Measurements from ENCODE around the gene CENPS. TPM values are rescaled to one million over a fixed set of nuclear protein-coding genes. Genes with fewer than 3 reads are reported as not detected.
A peak's percentile ranks its signal among the peaks of the same experiment; 100 is the strongest.

CENPS gene
- total and polyA plus RNA-seq, 2 of the 13 experiments (the other 11 are each of a cell fraction or from before 2014, with no cell fraction given): 3.3 to 22.0 TPM

DNA sequence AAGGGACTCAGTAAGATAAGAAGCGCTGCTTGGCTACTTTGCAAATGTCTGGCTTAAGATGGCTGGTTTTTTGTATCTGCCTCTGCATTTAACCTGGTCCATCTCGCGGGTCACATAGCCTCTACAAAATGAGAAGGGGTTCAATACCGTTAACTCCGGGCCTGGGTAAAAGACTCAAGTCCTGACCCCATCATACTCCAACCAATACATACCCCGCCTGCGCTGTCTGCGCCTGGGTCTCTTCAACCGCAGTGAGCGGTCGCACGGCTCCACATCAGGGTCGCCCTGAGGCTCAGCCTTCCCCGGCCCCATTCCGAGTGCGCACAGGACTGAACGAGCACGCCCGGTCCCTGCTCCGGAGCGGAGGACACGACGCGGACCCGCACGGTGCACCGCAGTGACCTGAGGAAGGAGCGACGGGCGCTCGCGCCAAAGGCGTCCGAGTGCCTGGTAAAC, 31.9 kb upstream of the CENPS start (continued):
- TF ChIP-seq, protein P1, sequence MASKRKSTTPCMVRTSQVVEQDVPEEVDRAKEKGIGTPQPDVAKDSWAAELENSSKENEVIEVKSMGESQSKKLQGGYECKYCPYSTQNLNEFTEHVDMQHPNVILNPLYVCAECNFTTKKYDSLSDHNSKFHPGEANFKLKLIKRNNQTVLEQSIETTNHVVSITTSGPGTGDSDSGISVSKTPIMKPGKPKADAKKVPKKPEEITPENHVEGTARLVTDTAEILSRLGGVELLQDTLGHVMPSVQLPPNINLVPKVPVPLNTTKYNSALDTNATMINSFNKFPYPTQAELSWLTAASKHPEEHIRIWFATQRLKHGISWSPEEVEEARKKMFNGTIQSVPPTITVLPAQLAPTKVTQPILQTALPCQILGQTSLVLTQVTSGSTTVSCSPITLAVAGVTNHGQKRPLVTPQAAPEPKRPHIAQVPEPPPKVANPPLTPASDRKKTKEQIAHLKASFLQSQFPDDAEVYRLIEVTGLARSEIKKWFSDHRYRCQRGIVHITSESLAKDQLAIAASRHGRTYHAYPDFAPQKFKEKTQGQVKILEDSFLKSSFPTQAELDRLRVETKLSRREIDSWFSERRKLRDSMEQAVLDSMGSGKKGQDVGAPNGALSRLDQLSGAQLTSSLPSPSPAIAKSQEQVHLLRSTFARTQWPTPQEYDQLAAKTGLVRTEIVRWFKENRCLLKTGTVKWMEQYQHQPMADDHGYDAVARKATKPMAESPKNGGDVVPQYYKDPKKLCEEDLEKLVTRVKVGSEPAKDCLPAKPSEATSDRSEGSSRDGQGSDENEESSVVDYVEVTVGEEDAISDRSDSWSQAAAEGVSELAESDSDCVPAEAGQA (IDR thresholded peaks at IDR 0.05; ENCODE audit: low read depth): no peak
- TF ChIP-seq, protein P1 (CRISPR knock-in tag; IDR thresholded peaks at IDR 0.05; ENCODE audit: borderline replicate concordance): no peak
- no peak for TF ChIP-seq U2AF2 (IDR thresholded peaks at IDR 0.05; ENCODE audit: low read depth, low read length)
- TF ChIP-seq NR1H2 (CRISPR knock-in tag; IDR thresholded peaks at IDR 0.05; ENCODE audit: borderline replicate concordance, low read depth): peak; percentile 66; the same call in 1 of the 2 replicates
- TF ChIP-seq, protein P2, sequence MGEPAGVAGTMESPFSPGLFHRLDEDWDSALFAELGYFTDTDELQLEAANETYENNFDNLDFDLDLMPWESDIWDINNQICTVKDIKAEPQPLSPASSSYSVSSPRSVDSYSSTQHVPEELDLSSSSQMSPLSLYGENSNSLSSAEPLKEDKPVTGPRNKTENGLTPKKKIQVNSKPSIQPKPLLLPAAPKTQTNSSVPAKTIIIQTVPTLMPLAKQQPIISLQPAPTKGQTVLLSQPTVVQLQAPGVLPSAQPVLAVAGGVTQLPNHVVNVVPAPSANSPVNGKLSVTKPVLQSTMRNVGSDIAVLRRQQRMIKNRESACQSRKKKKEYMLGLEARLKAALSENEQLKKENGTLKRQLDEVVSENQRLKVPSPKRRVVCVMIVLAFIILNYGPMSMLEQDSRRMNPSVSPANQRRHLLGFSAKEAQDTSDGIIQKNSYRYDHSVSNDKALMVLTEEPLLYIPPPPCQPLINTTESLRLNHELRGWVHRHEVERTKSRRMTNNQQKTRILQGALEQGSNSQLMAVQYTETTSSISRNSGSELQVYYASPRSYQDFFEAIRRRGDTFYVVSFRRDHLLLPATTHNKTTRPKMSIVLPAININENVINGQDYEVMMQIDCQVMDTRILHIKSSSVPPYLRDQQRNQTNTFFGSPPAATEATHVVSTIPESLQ (CRISPR knock-in tag; conservative IDR thresholded peaks at IDR 0.05): no peak
- TF ChIP-seq ZBTB7A (CRISPR knock-in tag; IDR thresholded peaks at IDR 0.05): peak; percentile 49; the same call in 1 of the 2 replicates
- peak; percentile 86 for TF ChIP-seq ZNF274 (CRISPR knock-in tag; IDR thresholded peaks at IDR 0.05)
- TF ChIP-seq ZNF44 (CRISPR knock-in tag; IDR thresholded peaks at IDR 0.05): 0 out of 2 replicates have a peak, but pooled peaks have one; percentile 5
- TF ChIP-seq, protein P3, sequence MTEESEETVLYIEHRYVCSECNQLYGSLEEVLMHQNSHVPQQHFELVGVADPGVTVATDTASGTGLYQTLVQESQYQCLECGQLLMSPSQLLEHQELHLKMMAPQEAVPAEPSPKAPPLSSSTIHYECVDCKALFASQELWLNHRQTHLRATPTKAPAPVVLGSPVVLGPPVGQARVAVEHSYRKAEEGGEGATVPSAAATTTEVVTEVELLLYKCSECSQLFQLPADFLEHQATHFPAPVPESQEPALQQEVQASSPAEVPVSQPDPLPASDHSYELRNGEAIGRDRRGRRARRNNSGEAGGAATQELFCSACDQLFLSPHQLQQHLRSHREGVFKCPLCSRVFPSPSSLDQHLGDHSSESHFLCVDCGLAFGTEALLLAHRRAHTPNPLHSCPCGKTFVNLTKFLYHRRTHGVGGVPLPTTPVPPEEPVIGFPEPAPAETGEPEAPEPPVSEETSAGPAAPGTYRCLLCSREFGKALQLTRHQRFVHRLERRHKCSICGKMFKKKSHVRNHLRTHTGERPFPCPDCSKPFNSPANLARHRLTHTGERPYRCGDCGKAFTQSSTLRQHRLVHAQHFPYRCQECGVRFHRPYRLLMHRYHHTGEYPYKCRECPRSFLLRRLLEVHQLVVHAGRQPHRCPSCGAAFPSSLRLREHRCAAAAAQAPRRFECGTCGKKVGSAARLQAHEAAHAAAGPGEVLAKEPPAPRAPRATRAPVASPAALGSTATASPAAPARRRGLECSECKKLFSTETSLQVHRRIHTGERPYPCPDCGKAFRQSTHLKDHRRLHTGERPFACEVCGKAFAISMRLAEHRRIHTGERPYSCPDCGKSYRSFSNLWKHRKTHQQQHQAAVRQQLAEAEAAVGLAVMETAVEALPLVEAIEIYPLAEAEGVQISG (CRISPR knock-in tag; IDR thresholded peaks at IDR 0.05): no peak
- TF ChIP-seq NONO (IDR thresholded peaks at IDR 0.05): no peak
- TF ChIP-seq NONO (CRISPR knock-in tag; conservative IDR thresholded peaks at IDR 0.05): no peak
- TF ChIP-seq, protein P4, sequence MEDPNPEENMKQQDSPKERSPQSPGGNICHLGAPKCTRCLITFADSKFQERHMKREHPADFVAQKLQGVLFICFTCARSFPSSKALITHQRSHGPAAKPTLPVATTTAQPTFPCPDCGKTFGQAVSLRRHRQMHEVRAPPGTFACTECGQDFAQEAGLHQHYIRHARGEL (CRISPR knock-in tag; IDR thresholded peaks at IDR 0.05): peak; percentile 15; the same call in 1 of the 2 replicates
- 0 out of 2 replicates have a peak, but pooled peaks have one; percentile 78 for TF ChIP-seq ZNF550 (CRISPR knock-in tag; IDR thresholded peaks at IDR 0.05; ENCODE audit: borderline replicate concordance)
- 0 out of 2 replicates have a peak, but pooled peaks have one; percentile 55 for TF ChIP-seq NKX3-1 (CRISPR knock-in tag; IDR thresholded peaks at IDR 0.05)
- no peak for TF ChIP-seq ZNF556 (CRISPR knock-in tag; IDR thresholded peaks at IDR 0.05; ENCODE audit: borderline replicate concordance)
- 0 out of 2 replicates have a peak, but pooled peaks have one; percentile 36 for TF ChIP-seq ZNF337 (CRISPR knock-in tag; IDR thresholded peaks at IDR 0.05; ENCODE audit: borderline replicate concordance, low read depth)
- no peak for TF ChIP-seq CAMTA2 (CRISPR knock-in tag; IDR thresholded peaks at IDR 0.05; ENCODE audit: borderline replicate concordance)
